ENCODE results near the gene UQCRHL. TPM values are rescaled to one million over a fixed set of nuclear protein-coding genes. Genes with fewer than 3 reads are reported as not detected.
A peak's percentile ranks its signal among the peaks of the same experiment; 100 is the strongest.

The UQCRHL gene
- total and polyA plus RNA-seq, 2 of the 8 experiments (the other 6 are each of a cell fraction or from before 2014, with no cell fraction given): 3.7 to 3.9 TPM

DNA sequence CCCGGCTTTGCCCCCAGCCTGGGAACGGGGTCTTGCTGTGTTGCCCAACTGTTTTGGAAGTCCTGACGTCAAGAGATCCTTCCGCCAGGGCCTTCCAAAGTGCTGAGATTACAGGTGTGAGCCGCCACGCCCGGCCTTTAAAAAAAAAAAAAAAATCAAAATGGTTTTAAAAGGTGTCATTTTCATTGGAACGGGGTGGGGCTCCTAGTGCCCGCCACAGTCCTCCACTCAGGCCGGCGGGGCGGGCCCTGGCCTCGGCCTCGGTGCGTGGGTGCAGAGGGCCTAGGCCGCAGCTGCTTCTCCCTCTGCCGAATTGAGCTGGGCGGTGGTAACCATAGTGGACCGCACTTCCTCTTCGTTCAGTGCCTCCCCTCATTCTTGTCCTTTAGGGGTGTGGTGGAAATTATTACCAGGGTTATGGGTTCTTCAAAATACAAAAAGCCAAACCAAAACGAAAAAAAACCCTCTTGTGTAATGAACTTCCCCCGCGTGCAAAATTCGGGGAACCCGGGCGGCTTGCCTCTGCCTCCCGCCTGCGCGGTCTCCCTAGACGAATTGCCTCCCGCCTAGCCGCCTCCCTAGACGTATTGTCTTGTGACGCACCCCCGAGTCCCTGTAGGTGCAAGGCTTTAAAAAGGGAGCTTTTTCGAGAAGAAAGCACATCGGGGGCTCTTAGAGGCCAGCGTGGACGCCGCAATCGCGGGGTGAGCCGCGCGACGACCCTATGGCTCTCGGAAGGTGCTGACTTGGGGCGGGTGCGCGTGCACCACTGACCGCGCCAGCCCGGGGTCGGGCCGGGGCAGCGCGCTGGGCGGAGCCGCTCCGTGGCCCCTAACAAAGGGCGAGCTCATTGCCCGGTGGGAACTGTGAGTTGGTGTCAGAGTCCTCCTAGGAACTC lies 29.6 kb upstream of the UQCRHL start:
- Histone ChIP-seq H3K56ac (replicated peaks; ENCODE audit: insufficient read length, low read depth, low read length) (no peak overlapping the region), H4K5ac (ENCODE audit: insufficient read length, low read depth, low read length) (no peak overlapping the region), H4K8ac (ENCODE audit: extremely low read depth, insufficient read depth, low read length) (peak overlapping the region; percentile 48; the same call in 1 of the 2 replicates), H3K4ac (replicated peaks; ENCODE audit: insufficient read length, low read depth, low read length) (no peak overlapping the region), H3K14ac (ENCODE audit: insufficient read length) (no peak overlapping the region), H4K20me1 (replicated peaks in 1 of 2; ENCODE audit: control insufficient read depth in 1 of 2, insufficient read depth in 2 of 2, low read length in 2 of 2) (no peaks in the 10 kb centered on the region), H3K79me1 (ENCODE audit: low read depth, low read length) (0 out of 2 replicates have a peak, but pooled peaks cover 3% of the 10 kb centered on the region), H3K23me2 (ENCODE audit: low read depth, low read length) (peaks cover 10% of the 10 kb centered on the region), H4K91ac (replicated peaks; ENCODE audit: insufficient read length, low read length) (no peak overlapping the region), H3K27ac (ENCODE audit: low read depth, low read length) (no peak overlapping the region), H3K9ac (replicated peaks in 1 of 4; ENCODE audit: extremely low read depth in 1 of 4, low read depth in 3 of 4, low read length in 3 of 4) (no peak overlapping the region), H2AFZ (ENCODE audit: low read length) (no peak overlapping the region), H2BK12ac (ENCODE audit: low read depth, low read length) (peak overlapping the region; percentile 39; the same call in 1 of the 2 replicates), H3K9me3 (ENCODE audit: insufficient read depth in 2 of 2, low read depth in 1 of 2, low read length in 1 of 2) (no peaks in the 10 kb centered on the region), H3K18ac (ENCODE audit: extremely low read depth, low read length) (peak overlapping the region; percentile 60), H3K27me3 (replicated peaks in 1 of 4; ENCODE audit: control insufficient read depth in 3 of 4, extremely low read depth in 1 of 4, insufficient read depth in 3 of 4, low read length in 3 of 4) (no peaks in the 10 kb centered on the region), H3K79me2 (ENCODE audit: control insufficient read depth in 1 of 2, insufficient read depth in 2 of 2, low read length in 2 of 2) (no peaks in the 10 kb centered on the region), H3K4me3 (ENCODE audit: extremely low read depth in 1 of 4, insufficient read depth in 2 of 4, low read depth in 3 of 4, low read length in 4 of 4) (peak overlapping the region in 2 of 4 experiments; percentile 20 to 49; a peak in 4 of 8 replicates), H2BK15ac (ENCODE audit: low read length) (no peak overlapping the region), H3K4me2 (ENCODE audit: insufficient read depth in 1 of 2, low read depth in 2 of 2, low read length in 2 of 2) (peak overlapping the region; percentile 34 to 94), H2BK120ac (replicated peaks; ENCODE audit: low read depth, low read length) (no peak overlapping the region), H3K36me3 (ENCODE audit: control insufficient read depth in 2 of 4, insufficient read depth in 4 of 4, low read length in 3 of 4) (no peaks in the 10 kb centered on the region), H2BK5ac (ENCODE audit: low read depth, low read length) (no peak overlapping the region), H3K23ac (ENCODE audit: insufficient read length) (no peak overlapping the region), H3K4me1 (replicated peaks in 1 of 4; ENCODE audit: control insufficient read depth in 3 of 4, insufficient read depth in 4 of 4, low read length in 3 of 4) (peaks cover 0 to 9% (median under 1%) of the 10 kb centered on the region in 4 experiments; a peak in 3 of 7 replicates), H2BK20ac (ENCODE audit: low read length) (no peak overlapping the region), H2AK5ac (ENCODE audit: low read depth, low read length) (0 out of 2 replicates have a peak overlapping the region, but pooled peaks have one; percentile 39)
- 72% methylated on average over 62 of the region's 62 CpGs; no CpG with 5 or more reads in 1 of the 2 experiments for WGBS, 2 experiments (ENCODE audit: extremely low coverage in 1 of 2, insufficient coverage in 1 of 2, insufficient read length in 1 of 2, insufficient replicate concordance in 2 of 2, low coverage in 1 of 2, low lambda C conversion rate in 2 of 2, missing lambda C conversion rate in 1 of 2)
- CTCF ChIA-PET (ENCODE audit: partially characterized antibody): interaction anchor here (0.8 to 2.2 kb wide), 4 partner anchors 10 to 45 kb away, joined by 4 to 6 read pairs (median 4); partner anchors contain the start of gene SPEN
- POLR2A ChIA-PET (ENCODE audit: partially characterized antibody): interaction anchor here (0.6 to 5.2 kb wide), 2 partner anchors 11 to 116 kb away, joined by 3 to 87 read pairs; partner anchors contain the start of gene SPEN
- TF ChIP-seq PHF8 (conservative IDR thresholded peaks at IDR 0.05; ENCODE audit: low read depth, low read length) (0 out of 2 replicates have a peak, but pooled peaks have one; percentile 39), TCF12 (IDR thresholded peaks at IDR 0.05; ENCODE audit: low read depth, low read length) (no peak), HDAC2 (IDR thresholded peaks at IDR 0.05; ENCODE audit: borderline replicate concordance in 1 of 2, low read depth in 2 of 2, low read length in 2 of 2) (no peak)
- TF ChIP-seq, protein P1, sequence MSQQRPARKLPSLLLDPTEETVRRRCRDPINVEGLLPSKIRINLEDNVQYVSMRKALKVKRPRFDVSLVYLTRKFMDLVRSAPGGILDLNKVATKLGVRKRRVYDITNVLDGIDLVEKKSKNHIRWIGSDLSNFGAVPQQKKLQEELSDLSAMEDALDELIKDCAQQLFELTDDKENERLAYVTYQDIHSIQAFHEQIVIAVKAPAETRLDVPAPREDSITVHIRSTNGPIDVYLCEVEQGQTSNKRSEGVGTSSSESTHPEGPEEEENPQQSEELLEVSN (IDR thresholded peaks at IDR 0.05): peak; percentile 32; the same call in 1 of the 2 replicates
- TF ChIP-seq, protein P2, sequence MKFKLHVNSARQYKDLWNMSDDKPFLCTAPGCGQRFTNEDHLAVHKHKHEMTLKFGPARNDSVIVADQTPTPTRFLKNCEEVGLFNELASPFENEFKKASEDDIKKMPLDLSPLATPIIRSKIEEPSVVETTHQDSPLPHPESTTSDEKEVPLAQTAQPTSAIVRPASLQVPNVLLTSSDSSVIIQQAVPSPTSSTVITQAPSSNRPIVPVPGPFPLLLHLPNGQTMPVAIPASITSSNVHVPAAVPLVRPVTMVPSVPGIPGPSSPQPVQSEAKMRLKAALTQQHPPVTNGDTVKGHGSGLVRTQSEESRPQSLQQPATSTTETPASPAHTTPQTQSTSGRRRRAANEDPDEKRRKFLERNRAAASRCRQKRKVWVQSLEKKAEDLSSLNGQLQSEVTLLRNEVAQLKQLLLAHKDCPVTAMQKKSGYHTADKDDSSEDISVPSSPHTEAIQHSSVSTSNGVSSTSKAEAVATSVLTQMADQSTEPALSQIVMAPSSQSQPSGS (IDR thresholded peaks at IDR 0.05; ENCODE audit: low read length): no peak
- FAIRE-seq (no peak), DNase-seq (ENCODE audit: low read depth in 1 of 2, low spot score in 2 of 2) (peak in 1 of 2 experiments; percentile 54)

Data from H1 (cell line).